Endothelial cell of umbilical vein (primary cell): Measurements from ENCODE around the gene THSD7B. TPM values are rescaled to one million over a fixed set of nuclear protein-coding genes. Genes with fewer than 3 reads are reported as not detected.

Source experiments
- BruUV-seq: library from RNA; stranded (reverse); fragments of 400-500 nt; replicated peaks from 2 replicates; lab custom pipeline; 2021; lab: Mats Ljungman, UMichigan
- CTCF ChIA-PET: fragments of 300-600, 350-600 bp; sonication (Branson Sonifier 250); formaldehyde crosslinking; loops from one replicate; lab custom pipeline; 2021; ENCODE audit warnings: antibody characterized with exemption, inconsistent platforms; lab: Charles Lee
- POLR2A ChIA-PET: fragments of 300-600, 350-600 bp; sonication (Branson Sonifier 250); formaldehyde crosslinking; loops from one replicate; lab custom pipeline; 2021; ENCODE audit warnings: antibody characterized with exemption, inconsistent platforms; lab: Charles Lee
- DNase-seq: peaks from one replicate; pipeline ENCODE4 v3.0.0-alpha.2; 2011; ENCODE audit warnings: low read depth, low spot score
- FAIRE-seq: peaks from 2 replicates; lab custom pipeline; 2011; peaks lifted over from hg19 to GRCh38; lab: Jason Lieb, UNC
- H2AFZ ChIP-seq: 2 replicates; pipeline ENCODE4 v1.6.0; 2012; ENCODE audit warnings: low read depth, low read length, control low read depth, inconsistent platforms
- H3K27ac ChIP-seq: 2 replicates; pipeline ENCODE4 v1.5.1; 2011; ENCODE audit warnings: low read depth, mild to moderate bottlenecking, control low read depth, low read length, moderate library complexity; ENCODE audit not compliant: insufficient read depth
- H3K27me3 ChIP-seq, 2 experiments: 2 replicates each; pipeline versions ENCODE4 v1.6.0 to v1.6.1; 2011; ENCODE audit warnings: low read length in 2 of 2, mixed read lengths in 1 of 2; ENCODE audit not compliant: control insufficient read depth in 2 of 2, insufficient read depth in 2 of 2
- H3K36me3 ChIP-seq, 2 experiments: 2 replicates in 1 of 2; 3 replicates in 1 of 2; pipeline ENCODE4 v1.5.1; 2011; ENCODE audit warnings: low read length in 2 of 2, mild to moderate bottlenecking in 1 of 2, moderate library complexity in 1 of 2; ENCODE audit not compliant: control insufficient read depth in 2 of 2, insufficient read depth in 2 of 2; ENCODE audit errors: extremely low read depth in 1 of 2
- H3K4me1 ChIP-seq: 3 replicates; pipeline ENCODE4 v1.5.1; 2011; ENCODE audit warnings: mild to moderate bottlenecking, low read length; ENCODE audit not compliant: control insufficient read depth, insufficient read depth; ENCODE audit errors: extremely low read depth
- H3K4me2 ChIP-seq: 2 replicates; pipeline ENCODE4 v1.6.1; 2011; ENCODE audit warnings: low read length, control low read depth, mixed read lengths; ENCODE audit not compliant: insufficient read depth
- H3K4me3 ChIP-seq, 3 experiments: fragments of 200-600 bp in 1 of 3; sonication (generic), shearing (Covaris generic) in 1 of 3; replicated peaks in 1 of 3; 2 replicates each; pipeline ENCODE4 v1.5.1; 2011 to 2016; ENCODE audit warnings: control low read depth in 3 of 3, low read length in 3 of 3, mild to moderate bottlenecking in 2 of 3, inconsistent platforms in 1 of 3, low read depth in 1 of 3, moderate library complexity in 1 of 3; ENCODE audit not compliant: insufficient read depth in 1 of 3
- H3K79me2 ChIP-seq: 2 replicates; pipeline ENCODE4 v1.6.0; 2012; ENCODE audit warnings: low read length, inconsistent platforms; ENCODE audit not compliant: control insufficient read depth, insufficient read depth
- H3K9ac ChIP-seq: replicated peaks from 2 replicates; pipeline ENCODE3; 2011; ENCODE audit warnings: low read length, control low read depth; ENCODE audit not compliant: insufficient read depth; ENCODE audit errors: extremely low read depth
- H3K9me1 ChIP-seq: replicated peaks from 3 replicates; pipeline ENCODE4 v1.6.0; 2011; ENCODE audit warnings: mild to moderate bottlenecking, low read length; ENCODE audit not compliant: control insufficient read depth, insufficient read depth; ENCODE audit errors: extremely low read depth
- H3K9me3 ChIP-seq: replicated peaks from 2 replicates; pipeline ENCODE4 v1.5.1; 2012; ENCODE audit warnings: low read length, inconsistent platforms; ENCODE audit not compliant: control insufficient read depth, insufficient read depth
- H4K20me1 ChIP-seq: replicated peaks from 2 replicates; pipeline ENCODE3; 2011; ENCODE audit warnings: mild to moderate bottlenecking, low read length; ENCODE audit not compliant: control insufficient read depth, insufficient read depth; ENCODE audit errors: extremely low read depth
- EZH2 ChIP-seq: IDR thresholded peaks from 2 replicates; pipeline ENCODE4 v1.6.1; 2012; ENCODE audit warnings: borderline replicate concordance, low read depth, mild to moderate bottlenecking, moderate library complexity, low read length, inconsistent platforms; ENCODE audit not compliant: severe bottlenecking
- FOS ChIP-seq: IDR thresholded peaks from 2 replicates; pipeline ENCODE4 v1.6.1; 2011; ENCODE audit warnings: mild to moderate bottlenecking, low read length, moderate library complexity, borderline replicate concordance; ENCODE audit not compliant: insufficient read depth
- dilution Hi-C: fragments of 300-500 bp; cut with MboI; formaldehyde crosslinking; loops from one replicate; pipeline ENCODE4 v1.15.0; 2019; ENCODE audit warnings: low sequenced_read_pairs; ENCODE audit not compliant: extremely low pct_ligation_motif_present
- intact Hi-C: fragments of 100-400 bp; cut with micrococcal nuclease; formaldehyde crosslinking; loops from one replicate; pipeline ENCODE4 v1.10.0; 2022
- polyA plus RNA-seq, 4 experiments: library from polyadenylated mRNA; depleted of rRNA in 3 of 4; stranded (reverse) in 3 of 4; unstranded in 1 of 4; fragments of >200 nt; gene quantifications; 2 replicates each; pipeline versions ENCODE4 v1.2.1 to v1.2.3, GENCODE V29; 2011 to 2012; ENCODE audit warnings: missing spikeins in 1 of 4
- total RNA-seq: library from RNA; stranded (reverse); gene quantifications from 2 replicates; pipeline ENCODE4 v1.2.3, GENCODE V29; 2021
- TF ChIP-seq, protein P1 (sequence below): IDR thresholded peaks from 2 replicates; pipeline ENCODE4 v1.6.1; 2011; ENCODE audit not compliant: insufficient read depth, insufficient read length

The THSD7B gene
- total and polyA plus RNA-seq, 2 donors (not counting 3 experiments of a cell fraction or from before 2014, with no cell fraction given): 0.04 TPM; not detected in 1

DNA sequence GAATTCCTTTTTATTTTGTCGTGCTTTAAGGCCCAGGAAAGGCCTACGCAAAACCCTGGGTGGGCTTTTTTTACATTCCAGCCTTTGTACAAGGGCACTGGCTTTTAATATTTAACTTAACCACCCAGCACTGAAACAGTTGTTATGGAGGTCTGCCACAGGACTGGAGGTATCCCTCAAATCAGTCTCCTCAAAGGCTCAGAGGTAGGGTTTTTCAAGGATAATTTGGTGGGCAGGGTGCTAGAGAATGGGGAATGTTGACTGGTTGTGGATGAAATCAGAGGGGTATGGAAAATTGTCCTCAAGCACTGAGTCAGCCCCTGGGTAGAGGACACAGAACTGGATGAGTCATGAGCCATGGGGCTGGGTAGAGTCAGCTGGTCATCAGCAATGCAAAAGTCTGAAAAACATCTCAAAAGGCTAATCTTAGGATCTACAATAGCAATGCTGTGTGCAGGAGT lies 443.1 kb downstream of the THSD7B start:
- Histone ChIP-seq H3K4me1 (no peaks in the 10 kb centered on the region), H3K4me2 (no peak overlapping the region), H3K36me3 (no peaks in the 10 kb centered on the region), H3K27ac (no peak overlapping the region), H3K9me3 (no peaks in the 10 kb centered on the region), H4K20me1 (no peaks in the 10 kb centered on the region), H3K79me2 (no peaks in the 10 kb centered on the region), H3K4me3 (no peak overlapping the region), H2AFZ (no peak overlapping the region), H3K9ac (no peak overlapping the region), H3K27me3 (no peaks in the 10 kb centered on the region), H3K9me1 (no peaks in the 10 kb centered on the region)
- peak; percentile 12 for TF ChIP-seq FOS
- TF ChIP-seq, protein P1, sequence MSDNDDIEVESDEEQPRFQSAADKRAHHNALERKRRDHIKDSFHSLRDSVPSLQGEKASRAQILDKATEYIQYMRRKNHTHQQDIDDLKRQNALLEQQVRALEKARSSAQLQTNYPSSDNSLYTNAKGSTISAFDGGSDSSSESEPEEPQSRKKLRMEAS: no peak
- no peak for FAIRE-seq
- ChIA-PET POLR2A (no interaction called here), CTCF (interaction anchor here (1.1 kb wide), 1 partner anchor 13 kb away, joined by 3 read pairs; no protein-coding TSS in a partner anchor)
- dilution Hi-C loops (no loop called here), intact Hi-C loops (no loop called here)
- no peak for DNase-seq
- BruUV-seq: no TSS peak

DNA sequence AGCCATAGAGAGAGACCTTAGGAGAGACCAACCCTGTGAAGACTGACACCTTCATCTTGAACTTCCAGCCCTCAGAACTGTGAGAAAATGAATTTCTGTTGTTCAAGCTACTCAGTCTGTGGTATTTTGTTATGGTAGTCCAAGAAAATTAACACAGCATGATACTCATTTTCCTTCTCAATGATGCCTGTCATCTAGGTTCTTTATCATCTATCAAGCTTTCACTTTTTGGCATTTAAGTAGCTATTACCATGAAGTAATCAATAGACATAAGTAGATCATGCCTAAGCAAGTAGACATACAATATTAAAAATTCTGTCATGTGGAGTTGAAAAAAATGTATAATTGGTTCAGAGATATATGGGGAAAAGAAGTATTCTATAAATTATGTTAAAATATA lies 444.7 kb downstream of the THSD7B start:
- Histone ChIP-seq H2AFZ (no peak overlapping the region), H3K27ac (no peak overlapping the region), H3K9me1 (no peaks in the 10 kb centered on the region), H3K4me2 (no peak overlapping the region), H3K9ac (no peak overlapping the region), H3K79me2 (no peaks in the 10 kb centered on the region), H3K9me3 (no peaks in the 10 kb centered on the region), H3K36me3 (no peaks in the 10 kb centered on the region), H4K20me1 (no peaks in the 10 kb centered on the region), H3K27me3 (no peaks in the 10 kb centered on the region), H3K4me3 (no peak overlapping the region), H3K4me1 (no peaks in the 10 kb centered on the region)
- ChIA-PET CTCF (no interaction called here), POLR2A (no interaction called here)
- no peak for TF ChIP-seq EZH2
- DNase-seq: no peak
- no TSS peak for BruUV-seq
- FAIRE-seq: no peak
- intact Hi-C loops (no loop called here), dilution Hi-C loops (no loop called here)
